K562 (cell line): ENCODE measurements around the gene DHRS12. TPM values are rescaled to one million over a fixed set of nuclear protein-coding genes. Genes with fewer than 3 reads are reported as not detected.

Experiments used
- ATAC-seq: fragments of 200-7000 bp; cut with Tn5 transposase; 3 replicates; pipeline ENCODE4 v1.9.1; 2020; ENCODE audit warnings: moderate library complexity
- BruUV-seq: library from RNA; stranded (reverse); fragments of 400-500 nt; replicated peaks from 2 replicates; lab custom pipeline; 2021; lab: Mats Ljungman, UMichigan
- CTCF ChIA-PET: fragments of 300-600 bp; formaldehyde crosslinking; extraction: SDS; loops from one replicate; lab custom pipeline; 2021; ENCODE audit warnings: low intra/inter-chr PET ratio; lab: Yijun Ruan, JAX
- POLR2A ChIA-PET: fragments of 300-600, 350-650 bp; sonication (Branson Sonifier 250); formaldehyde crosslinking; extraction: SDS; loops from one replicate; lab custom pipeline; 2021; ENCODE audit warnings: antibody characterized with exemption, inconsistent platforms; lab: Yijun Ruan, JAX
- DNase-seq, 4 experiments: peaks; one replicate each; pipeline versions ENCODE4 v3.0.0 to v3.0.0-alpha.2; 2011 to 2018; ENCODE audit warnings: low spot score in 3 of 4, mixed read lengths in 3 of 4; ENCODE audit errors: extremely low read depth in 1 of 4
- FAIRE-seq: peaks from 2 replicates; lab custom pipeline; 2011; peaks lifted over from hg19 to GRCh38; lab: Jason Lieb, UNC
- H2AFZ ChIP-seq: 2 replicates; pipeline ENCODE4 v1.6.0; 2011; ENCODE audit warnings: low read depth, low read length, control low read depth, inconsistent platforms
- H3K27ac ChIP-seq: fragments of 200-600 bp; 3 replicates; pipeline ENCODE4 v1.8.0; 2011; ENCODE audit warnings: low read depth, mild to moderate bottlenecking, control low read depth, inconsistent platforms, low read length, moderate library complexity, mixed read lengths; ENCODE audit errors: extremely low read depth
- H3K27me3 ChIP-seq, 2 experiments: fragments of 300-600 bp in 1 of 2; 2 replicates in 1 of 2; 3 replicates in 1 of 2; pipeline versions ENCODE4 v1.6.0 to v1.8.0; 2011; ENCODE audit warnings: inconsistent platforms in 2 of 2, low read length in 2 of 2, mild to moderate bottlenecking in 1 of 2, mixed read lengths in 1 of 2, moderate library complexity in 1 of 2; ENCODE audit not compliant: control insufficient read depth in 2 of 2, insufficient read depth in 2 of 2
- H3K36me3 ChIP-seq: fragments of 300-600 bp; 3 replicates; pipeline ENCODE4 v1.8.0; 2011; ENCODE audit warnings: mild to moderate bottlenecking, low read length, inconsistent platforms; ENCODE audit not compliant: control insufficient read depth, insufficient read depth
- H3K4me1 ChIP-seq, 2 experiments: fragments of 200-600 bp in 1 of 2; replicated peaks in 1 of 2; 2 replicates in 1 of 2; 3 replicates in 1 of 2; pipeline versions ENCODE4 v1.5.1 to v1.8.0; 2011; ENCODE audit warnings: inconsistent platforms in 2 of 2, low read length in 2 of 2, mild to moderate bottlenecking in 1 of 2, mixed read lengths in 1 of 2, moderate library complexity in 1 of 2; ENCODE audit not compliant: control insufficient read depth in 2 of 2, insufficient read depth in 2 of 2
- H3K4me2 ChIP-seq: 2 replicates; pipeline ENCODE4 v1.6.1; 2011; ENCODE audit warnings: low read length, control low read depth, inconsistent platforms, mixed read lengths; ENCODE audit not compliant: insufficient read depth
- H3K4me3 ChIP-seq: fragments of 200-600 bp; sonication (generic), shearing (Covaris generic); 2 replicates; pipeline ENCODE4 v1.5.1; 2016; ENCODE audit warnings: control low read depth, inconsistent platforms
- H3K79me2 ChIP-seq: fragments of 200-600 bp; 3 replicates; pipeline ENCODE4 v1.8.0; 2011; ENCODE audit warnings: low read length, inconsistent platforms; ENCODE audit not compliant: control insufficient read depth, insufficient read depth
- H3K9ac ChIP-seq, 2 experiments: 2 replicates each; pipeline versions ENCODE4 v1.6.0 to v1.6.1; 2011; ENCODE audit warnings: low read depth in 2 of 2, low read length in 2 of 2, control low read depth in 1 of 2, inconsistent platforms in 1 of 2, mild to moderate bottlenecking in 1 of 2, mixed read lengths in 1 of 2; ENCODE audit not compliant: insufficient read depth in 1 of 2
- H3K9me1 ChIP-seq: one replicate; pipeline ENCODE4 v1.6.0; 2011; ENCODE audit warnings: inconsistent platforms, mild to moderate bottlenecking, low read length, moderate library complexity; ENCODE audit not compliant: control insufficient read depth, insufficient read depth
- H3K9me3 ChIP-seq: replicated peaks from 2 replicates; pipeline ENCODE4 v1.5.1; 2011; ENCODE audit warnings: low read depth, low read length, inconsistent platforms; ENCODE audit not compliant: control insufficient read depth, insufficient read depth
- H4K20me1 ChIP-seq: replicated peaks from 2 replicates; pipeline ENCODE4 v1.6.1; 2011; ENCODE audit warnings: low read length, inconsistent platforms, mixed read lengths; ENCODE audit not compliant: control insufficient read depth, insufficient read depth
- ARNT ChIP-seq, 2 experiments: fragments of 450-650 bp; IDR thresholded peaks; 2 replicates each; pipeline ENCODE4 v1.6.1; 2016; ENCODE audit warnings: mild to moderate bottlenecking in 1 of 2
- CHAMP1 ChIP-seq: fragments of 450-650 bp; IDR thresholded peaks from 2 replicates; pipeline ENCODE4 v1.6.1; 2016; ENCODE audit warnings: mild to moderate bottlenecking
- CUX1 ChIP-seq: fragments of 200-800 bp; sonication (Bioruptor generic); IDR thresholded peaks from 2 replicates; pipeline ENCODE4 v1.6.1; 2016; ENCODE audit warnings: missing genetic modification characterization, missing compliant biosample characterization
- HNRNPUL1 ChIP-seq: fragments of 200-400 bp; formaldehyde crosslinking; IDR thresholded peaks from 2 replicates; pipeline ENCODE4 v1.6.1; 2017; ENCODE audit warnings: low read length
- KLF6 ChIP-seq: fragments of 250-450 bp; sonication (Bioruptor Pico); IDR thresholded peaks from 2 replicates; pipeline ENCODE4 v1.4.0; 2020; ENCODE audit warnings: mild to moderate bottlenecking, moderate library complexity, borderline replicate concordance
- POLR2A ChIP-seq: fragments of 450-650 bp; conservative IDR thresholded peaks from 2 replicates; pipeline ENCODE4 v1.6.1; 2016
- RB1 ChIP-seq: fragments of 450-650 bp; IDR thresholded peaks from 2 replicates; pipeline ENCODE4 v1.6.1; 2017; ENCODE audit warnings: low read depth, mild to moderate bottlenecking
- VEZF1 ChIP-seq: fragments of 200-800 bp; sonication (Bioruptor generic); IDR thresholded peaks from 2 replicates; pipeline ENCODE4 v1.6.1; 2017; ENCODE audit warnings: missing genetic modification characterization, missing compliant biosample characterization
- XRCC4 ChIP-seq: IDR thresholded peaks from one replicate; pipeline ENCODE4 v1.6.1; 2011; ENCODE audit not compliant: insufficient read depth, insufficient read length; ENCODE audit errors: extremely low read depth
- ZFX ChIP-seq: sonication (generic); formaldehyde crosslinking; IDR thresholded peaks from 2 replicates; pipeline ENCODE4 v1.8.0; 2022; ENCODE audit warnings: mild to moderate bottlenecking, missing genetic modification reagents, moderate library complexity
- ZHX1 ChIP-seq: fragments of 150-350 bp; conservative IDR thresholded peaks from 2 replicates; pipeline ENCODE4 v1.6.1; 2014; ENCODE audit warnings: low read length
- WGBS: fragments of 100-300 bp; shearing (Covaris generic); methylation state at CpG from one replicate; pipeline ENCODE4 v1.1.6; 2016; ENCODE audit warnings: low coverage, mixed read lengths; ENCODE audit not compliant: insufficient coverage; ENCODE audit errors: missing lambda C conversion rate; 5-methylcytosine and 5-hydroxymethylcytosine counted together
- in situ Hi-C: fragments of 300-500 bp; cut with MboI; formaldehyde crosslinking; loops from 4 replicates; pipeline ENCODE4 v1.15.0; 2018; ENCODE audit warnings: inconsistent platforms, mixed read lengths
- intact Hi-C: fragments of 100-400 bp; cut with micrococcal nuclease; formaldehyde crosslinking; loops from 2 replicates; pipeline ENCODE4 v1.14.2; 2022
- polyA plus RNA-seq, 8 experiments: library from polyadenylated mRNA; depleted of rRNA in 4 of 8; stranded (reverse) in 5 of 8; unstranded in 3 of 8; fragments of >200 nt; fragmentation: Nextera tagmentation in 2 of 8; fragmentation: Illumina TruSeq in 1 of 8; extraction: Ambion mirVana in 2 of 8; extraction: Trizol in 1 of 8; gene quantifications; 2 replicates each; pipeline versions ENCODE4 v1.2.1 to v1.2.3, GENCODE V29; 2011 to 2014; ENCODE audit warnings: inconsistent platforms in 1 of 8, missing spikeins in 1 of 8
- total RNA-seq, 7 experiments: library from RNA; depleted of rRNA in 6 of 7; stranded (reverse); fragments of >200 nt in 6 of 7; fragmentation: Illumina TruSeq in 2 of 7; extraction: Trizol in 2 of 7; gene quantifications; 2 replicates each; pipeline versions ENCODE4 v1.2.1 to v1.2.3, GENCODE V29; 2011 to 2021; ENCODE audit warnings: low replicate concordance in 1 of 7

DHRS12 gene
- total and polyA plus RNA-seq, 9 of the 15 experiments (the other 6 are each of a cell fraction or from before 2014, with no cell fraction given) = 0.62 to 2.7 (median 0.98) TPM

GRCh38 chr13:51777921-51778320 is 26.0 kb downstream of the DHRS12 start:
- no peak for DNase-seq
- ATAC-seq = no peak
- BruUV-seq = no TSS peak
- TF ChIP-seq RB1 (no peak), POLR2A (no peak), VEZF1 (CRISPR knock-in tag) (no peak), XRCC4 (no peak), KLF6 (CRISPR knock-in tag) (no peak), ZFX (CRISPR knock-in tag) (no peak), ZHX1 (no peak), CHAMP1 (no peak), HNRNPUL1 (no peak), CUX1 (CRISPR knock-in tag) (no peak), ARNT (IDR thresholded peaks at IDR 0.05) (no peak)

More at GRCh38 chr13:51777921-51778320, 26.0 kb downstream of the DHRS12 start:
- CTCF ChIA-PET = no interaction called here
- Histone ChIP-seq H3K4me2 (no peak overlapping the region), H3K27ac (no peak overlapping the region), H3K4me1 (no peaks in the 10 kb centered on the region; a peak in 1 of 5 replicates), H3K79me2 (no peaks in the 10 kb centered on the region), H3K36me3 (no peaks in the 10 kb centered on the region), H3K9ac (no peak overlapping the region), H3K9me3 (no peaks in the 10 kb centered on the region), H4K20me1 (no peaks in the 10 kb centered on the region), H2AFZ (no peak overlapping the region), H3K4me3 (no peak overlapping the region), H3K27me3 (peaks cover 0 to 15% of the 10 kb centered on the region in 2 experiments; a peak in 3 of 5 replicates), H3K9me1 (no peaks in the 10 kb centered on the region)
- no peak for FAIRE-seq
- in situ Hi-C loops = no loop called here
- intact Hi-C loops = no loop called here
- WGBS = 8% methylated on average over 7 of the region's 9 CpGs
- POLR2A ChIA-PET = no interaction called here
